HFFc6 (cell line): ENCODE data around the gene KMT2C. TPM values are rescaled to one million over a fixed set of nuclear protein-coding genes. Genes with fewer than 3 reads are reported as not detected.
"Not testable (repeated sequence)": the region's sequence is repeated elsewhere in the genome, so short reads cannot be mapped to it uniquely, and the experiment has no call there.

Experiments
- DNase-seq: peaks from one replicate; pipeline ENCODE4 v3.0.0-alpha.2; 2018
- H3K27ac Mint-ChIP-seq: 2 replicates; pipeline ENCODE4 v1.8.0; 2020; ENCODE audit warnings: mild to moderate bottlenecking, mixed read lengths
- H3K27me3 Mint-ChIP-seq: 2 replicates; pipeline ENCODE4 v1.8.0; 2021; ENCODE audit warnings: mild to moderate bottlenecking, moderate library complexity, mixed read lengths; ENCODE audit not compliant: insufficient read depth
- H3K36me3 Mint-ChIP-seq: 2 replicates; pipeline ENCODE4 v1.8.0; 2021; ENCODE audit warnings: low read depth, mixed read lengths
- H3K4me1 Mint-ChIP-seq: 2 replicates; pipeline ENCODE4 v1.8.0; 2020; ENCODE audit warnings: low read depth, mixed read lengths
- H3K4me3 Mint-ChIP-seq: 2 replicates; pipeline ENCODE4 v1.8.0; 2020; ENCODE audit warnings: mild to moderate bottlenecking, moderate library complexity, mixed read lengths
- H3K9me3 Mint-ChIP-seq: 2 replicates; pipeline ENCODE4 v1.8.0; 2020; ENCODE audit warnings: mild to moderate bottlenecking, mixed read lengths
- total RNA-seq, 6 experiments: library from RNA; stranded (reverse); fragmentation: NEBNext Ultra II Directional; extraction: Animal tissue kit (Norgen Biotek cat#: 25700); gene quantifications; 2 replicates in 1 of 6; 3 replicates in 5 of 6; pipeline ENCODE4 v1.2.3, GENCODE V29; 2021
- TF ChIP-seq, protein P1 (sequence below): fragments of 200-600 bp; sonication (generic); IDR thresholded peaks from 2 replicates; pipeline ENCODE4 v1.5.0; 2021; ENCODE audit warnings: antibody characterized with exemption, mild to moderate bottlenecking

The KMT2C gene
- total RNA-seq, 6 experiments from 2014 or later, result 23.5 to 30.8 (median 26.0) TPM

DNA sequence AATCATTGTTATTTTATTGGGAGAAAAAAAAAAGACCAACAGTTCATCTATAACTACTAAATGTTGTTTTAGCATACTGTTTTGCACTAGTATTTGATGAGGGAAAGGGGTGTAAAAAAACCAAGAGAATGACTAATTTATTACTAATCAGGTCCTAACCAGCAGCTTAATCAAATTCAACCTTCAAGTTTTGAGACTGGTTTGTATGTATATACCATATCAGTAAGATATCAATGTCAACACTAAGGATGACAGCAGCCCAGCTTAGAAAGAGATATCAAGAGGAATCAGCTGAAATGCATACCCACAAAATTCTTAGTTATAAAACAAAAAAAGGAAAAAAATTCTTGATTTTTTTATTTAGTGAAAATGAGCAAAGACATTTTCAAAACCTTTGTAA, 122.6 kb downstream of the KMT2C start:
- Mint-ChIP-seq H3K36me3 (no peaks in the 10 kb centered on the region), H3K27ac (no peak overlapping the region), H3K27me3 (no peaks in the 10 kb centered on the region), H3K4me3 (no peak overlapping the region), H3K4me1 (peaks cover 17% of the 10 kb centered on the region), H3K9me3 (no peaks in the 10 kb centered on the region)
- TF ChIP-seq, protein P1, sequence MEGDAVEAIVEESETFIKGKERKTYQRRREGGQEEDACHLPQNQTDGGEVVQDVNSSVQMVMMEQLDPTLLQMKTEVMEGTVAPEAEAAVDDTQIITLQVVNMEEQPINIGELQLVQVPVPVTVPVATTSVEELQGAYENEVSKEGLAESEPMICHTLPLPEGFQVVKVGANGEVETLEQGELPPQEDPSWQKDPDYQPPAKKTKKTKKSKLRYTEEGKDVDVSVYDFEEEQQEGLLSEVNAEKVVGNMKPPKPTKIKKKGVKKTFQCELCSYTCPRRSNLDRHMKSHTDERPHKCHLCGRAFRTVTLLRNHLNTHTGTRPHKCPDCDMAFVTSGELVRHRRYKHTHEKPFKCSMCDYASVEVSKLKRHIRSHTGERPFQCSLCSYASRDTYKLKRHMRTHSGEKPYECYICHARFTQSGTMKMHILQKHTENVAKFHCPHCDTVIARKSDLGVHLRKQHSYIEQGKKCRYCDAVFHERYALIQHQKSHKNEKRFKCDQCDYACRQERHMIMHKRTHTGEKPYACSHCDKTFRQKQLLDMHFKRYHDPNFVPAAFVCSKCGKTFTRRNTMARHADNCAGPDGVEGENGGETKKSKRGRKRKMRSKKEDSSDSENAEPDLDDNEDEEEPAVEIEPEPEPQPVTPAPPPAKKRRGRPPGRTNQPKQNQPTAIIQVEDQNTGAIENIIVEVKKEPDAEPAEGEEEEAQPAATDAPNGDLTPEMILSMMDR, result no peak
- DNase-seq, result no peak

- Mint-ChIP-seq H3K36me3 (no peaks in the 10 kb centered on the region), H3K27ac (peak overlapping the region; percentile 10; the same call in 1 of the 2 replicates), H3K9me3 (no peaks in the 10 kb centered on the region), H3K27me3 (no peaks in the 10 kb centered on the region), H3K4me3 (no peak overlapping the region), H3K4me1 (peaks cover 17% of the 10 kb centered on the region)
- DNase-seq, result no peak
- TF ChIP-seq, protein P1, result no peak
These were observed 123.5 kb downstream of the KMT2C start for GRCh38 chr7:152312316-152312715.

DNA sequence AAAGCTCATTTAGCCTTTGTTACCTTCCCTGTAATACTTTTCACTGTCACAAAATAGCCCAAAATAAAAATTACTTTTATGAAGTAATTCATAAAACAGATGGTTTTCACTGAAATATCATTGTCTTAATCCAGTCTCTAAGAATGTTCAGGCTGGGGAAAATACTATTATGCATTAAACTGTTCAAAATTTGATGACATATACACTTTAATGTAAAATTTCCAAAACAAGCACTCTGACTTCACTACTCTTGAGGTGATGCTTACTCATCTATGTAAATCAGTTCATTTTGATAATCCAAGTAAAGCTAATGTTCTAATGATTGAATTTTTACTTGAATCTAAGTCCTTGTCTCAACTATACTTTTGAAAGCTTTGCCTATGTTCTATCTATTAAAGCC, 127.9 kb downstream of the KMT2C start:
- H3K4me1 Mint-ChIP-seq, result peaks cover 1% of the 10 kb centered on the region
- peaks cover 16% of the 10 kb centered on the region for H3K36me3 Mint-ChIP-seq
- TF ChIP-seq, protein P1, result no peak
- no peaks in the 10 kb centered on the region for H3K27me3 Mint-ChIP-seq
- no peaks in the 10 kb centered on the region for H3K9me3 Mint-ChIP-seq
- no peak overlapping the region for H3K27ac Mint-ChIP-seq
- H3K4me3 Mint-ChIP-seq, result no peak overlapping the region
- no peak for DNase-seq

- H3K4me3 Mint-ChIP-seq, H3K27ac Mint-ChIP-seq, H3K4me1 Mint-ChIP-seq, H3K9me3 Mint-ChIP-seq, DNase-seq, H3K27me3 Mint-ChIP-seq: not testable (repeated sequence)
- H3K36me3 Mint-ChIP-seq, result peaks cover 19% of the 10 kb centered on the region
These were observed 136.2 kb downstream of the KMT2C start for GRCh38 chr7:152299542-152300143.

DNA sequence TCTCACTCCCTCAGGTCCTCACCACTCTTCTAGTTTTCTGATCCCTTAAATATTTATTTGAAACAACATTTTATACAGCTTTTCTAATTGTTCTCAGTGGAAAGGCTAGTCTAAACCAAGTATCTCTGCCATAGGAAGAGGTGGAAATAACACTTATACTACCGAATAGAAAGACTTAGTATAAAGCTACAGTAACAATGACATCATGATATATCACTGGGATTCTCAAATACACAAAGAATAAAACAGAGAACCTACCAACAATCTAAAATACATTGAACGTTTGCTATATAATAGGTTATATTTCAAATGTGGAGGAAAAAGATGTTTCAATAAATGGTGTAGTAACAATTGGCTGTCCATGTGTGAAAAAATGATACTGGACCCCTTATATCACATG, 142.9 kb downstream of the KMT2C start:
- H3K27me3 Mint-ChIP-seq, result peaks cover 2% of the 10 kb centered on the region; the same call in 1 of the 2 replicates
- H3K9me3 Mint-ChIP-seq, result peaks cover 5% of the 10 kb centered on the region; the same call in 1 of the 2 replicates
- H3K4me1 Mint-ChIP-seq, result peaks cover 9% of the 10 kb centered on the region
- H3K4me3 Mint-ChIP-seq, result no peak overlapping the region
- DNase-seq, result no peak
- TF ChIP-seq, protein P1, result no peak
- H3K36me3 Mint-ChIP-seq, result peaks cover 27% of the 10 kb centered on the region
- peak overlapping the region; percentile 9; the same call in 1 of the 2 replicates for H3K27ac Mint-ChIP-seq

DNA sequence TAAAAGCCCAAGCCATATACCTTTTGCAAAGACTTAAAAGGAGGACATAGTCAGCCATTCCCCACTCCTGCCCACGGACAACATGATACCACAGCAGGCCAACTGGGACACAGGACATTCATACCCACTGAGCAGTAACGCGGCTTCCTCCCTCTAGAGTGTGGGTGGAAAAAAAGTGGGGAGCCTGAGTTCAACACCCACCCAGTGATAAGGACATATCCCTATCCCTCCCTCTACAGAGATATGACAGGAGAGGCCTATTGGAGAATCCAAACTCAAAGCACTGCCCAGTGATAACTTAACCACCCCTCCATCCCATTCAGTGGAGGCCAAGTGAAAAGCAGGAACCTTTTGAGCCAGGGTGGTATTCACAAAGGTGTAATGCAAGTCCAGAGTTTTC, 148.8 kb downstream of the KMT2C start:
- not testable (repeated sequence) for DNase-seq, H3K27me3 Mint-ChIP-seq, H3K4me3 Mint-ChIP-seq, H3K9me3 Mint-ChIP-seq, H3K27ac Mint-ChIP-seq, H3K36me3 Mint-ChIP-seq, H3K4me1 Mint-ChIP-seq

- H3K9me3 Mint-ChIP-seq, H3K4me1 Mint-ChIP-seq, H3K27ac Mint-ChIP-seq, DNase-seq, H3K36me3 Mint-ChIP-seq, H3K4me3 Mint-ChIP-seq, H3K27me3 Mint-ChIP-seq: not testable (repeated sequence)
These were observed 149.6 kb downstream of the KMT2C start for GRCh38 chr7:152286219-152286618.

DNA sequence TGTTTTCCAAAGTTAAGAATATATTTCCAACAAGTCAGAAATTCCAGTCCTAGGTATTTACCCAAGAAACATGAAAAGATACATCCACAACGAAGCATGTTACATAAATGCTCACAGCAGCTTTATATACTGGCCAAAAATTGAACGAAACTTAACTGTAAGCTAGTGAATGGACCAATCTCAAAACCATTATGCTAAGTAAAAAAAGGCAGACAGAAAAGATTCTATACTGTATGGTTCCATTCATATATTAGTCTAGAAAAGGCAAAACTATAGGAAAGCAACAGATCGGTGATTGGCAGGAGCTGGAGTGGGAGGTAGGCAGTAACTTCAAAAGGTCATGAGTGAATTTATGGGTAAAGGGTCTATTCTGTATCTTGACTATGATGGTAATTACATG, 150.8 kb downstream of the KMT2C start:
- H3K27ac Mint-ChIP-seq, DNase-seq, H3K9me3 Mint-ChIP-seq, H3K4me3 Mint-ChIP-seq, H3K36me3 Mint-ChIP-seq, H3K4me1 Mint-ChIP-seq, H3K27me3 Mint-ChIP-seq: not testable (repeated sequence)

GRCh38 chr7:152277687-152278086, 158.1 kb downstream of the KMT2C start:
- H3K4me1 Mint-ChIP-seq, H3K36me3 Mint-ChIP-seq: not testable (repeated sequence)

DNA sequence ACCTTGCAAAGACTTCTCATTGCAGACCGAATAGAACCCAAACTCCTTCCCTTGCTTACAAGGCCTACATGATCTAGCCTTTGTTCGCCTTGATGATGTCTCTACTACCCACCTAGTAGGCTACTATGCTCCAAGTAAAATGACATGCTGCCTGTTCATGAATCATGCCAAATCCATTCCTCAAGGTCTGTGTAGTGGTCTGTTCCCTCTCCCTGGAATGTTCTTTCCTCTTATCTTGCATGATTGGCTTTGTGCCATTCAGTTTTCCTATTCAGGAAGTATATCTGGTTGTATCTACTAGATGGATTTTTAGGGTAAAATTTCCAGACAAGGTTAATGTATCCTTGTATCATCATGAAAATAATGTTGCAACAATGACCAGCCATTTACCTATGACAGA, 165.4 kb downstream of the KMT2C start:
- not testable (repeated sequence) for H3K36me3 Mint-ChIP-seq, H3K27me3 Mint-ChIP-seq, H3K4me1 Mint-ChIP-seq, H3K4me3 Mint-ChIP-seq, H3K9me3 Mint-ChIP-seq, DNase-seq, H3K27ac Mint-ChIP-seq

More at GRCh38 chr7:152277687-152278086, 158.1 kb downstream of the KMT2C start:
- H3K27ac Mint-ChIP-seq, H3K9me3 Mint-ChIP-seq, DNase-seq, H3K4me3 Mint-ChIP-seq, H3K27me3 Mint-ChIP-seq: not testable (repeated sequence)
